HG02610 (cell line): ENCODE data around the gene ACMSD.
"Not testable (repeated sequence)": the region's sequence is repeated elsewhere in the genome, so short reads cannot be mapped to it uniquely, and the experiment has no call there.

Experiments used
- ATAC-seq: cut with Tn5 transposase; IDR thresholded peaks from one replicate; pipeline ENCODE4 v1.9.1; 2021; ENCODE audit warnings: mild to moderate bottlenecking, moderate library complexity; ENCODE audit not compliant: unreplicated experiment

The ACMSD gene

DNA sequence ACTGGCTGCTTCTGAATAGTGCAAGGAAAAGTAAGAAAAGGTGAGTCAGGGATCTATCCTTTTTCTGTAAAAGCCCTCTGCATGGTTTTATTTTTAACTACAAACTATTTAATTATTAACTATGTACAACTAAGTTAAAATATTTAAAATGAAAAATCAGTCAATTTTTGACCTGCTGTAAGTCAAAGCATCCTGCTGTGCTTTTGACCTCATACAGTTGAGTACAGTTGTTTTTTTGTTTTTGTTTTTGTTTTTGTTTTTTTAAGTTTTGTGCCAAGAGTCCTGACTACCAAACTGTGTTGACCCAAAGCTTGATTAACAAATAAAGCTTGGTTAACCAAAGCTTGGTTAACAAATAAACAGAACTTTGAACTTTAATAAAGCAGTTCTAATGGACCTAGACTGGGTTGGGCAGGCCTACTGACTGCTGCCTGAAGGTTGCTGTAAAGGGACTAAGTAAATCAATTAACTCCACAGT lies at the start of gene ACMSD:
TSS of gene ACMSD (plus strand) at position 474 of the 478 bp plus-strand sequence. CDS start 67 bp downstream, outside the sequence.
- no peak for ATAC-seq

DNA sequence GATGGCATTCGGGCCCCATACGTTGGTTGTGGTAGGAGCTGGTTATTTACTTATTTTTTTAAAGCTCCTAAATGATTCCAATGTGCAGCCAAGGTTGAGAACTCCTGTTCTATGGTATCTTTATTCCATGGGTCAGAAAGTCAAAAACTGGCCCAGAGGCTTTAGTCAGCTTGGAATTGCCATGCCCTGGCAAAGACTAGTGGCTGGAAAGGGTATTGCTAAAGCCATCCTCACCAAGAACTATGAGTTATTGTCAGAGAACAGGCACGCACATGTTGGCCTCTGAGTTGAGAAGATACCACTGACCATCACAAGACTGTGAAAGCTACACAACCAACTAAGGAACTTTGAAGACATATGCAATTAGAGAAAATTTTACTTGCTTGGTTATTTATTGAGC lies 47.9 kb upstream of the ACMSD start:
- no peak for ATAC-seq

DNA sequence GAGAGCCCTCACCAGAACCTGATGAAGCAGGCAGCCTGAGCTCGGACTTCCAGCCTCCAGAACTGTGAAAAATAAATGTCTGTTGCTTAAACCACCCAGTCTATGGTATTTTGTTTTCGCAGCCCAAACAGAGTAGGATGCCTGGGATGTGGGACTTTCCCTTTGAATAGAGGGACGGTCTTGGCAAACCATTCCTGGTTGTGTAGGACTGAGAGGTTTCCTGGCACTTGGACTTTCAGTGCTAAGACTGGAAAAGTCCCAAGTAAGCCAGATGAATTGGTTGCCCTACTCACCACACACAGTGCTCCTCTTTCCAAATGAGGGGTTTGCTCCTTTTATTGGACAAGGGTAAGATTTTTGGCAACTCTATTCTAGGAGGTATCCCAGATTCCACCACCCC lies 46.8 kb upstream of the ACMSD start:
- no peak for ATAC-seq

DNA sequence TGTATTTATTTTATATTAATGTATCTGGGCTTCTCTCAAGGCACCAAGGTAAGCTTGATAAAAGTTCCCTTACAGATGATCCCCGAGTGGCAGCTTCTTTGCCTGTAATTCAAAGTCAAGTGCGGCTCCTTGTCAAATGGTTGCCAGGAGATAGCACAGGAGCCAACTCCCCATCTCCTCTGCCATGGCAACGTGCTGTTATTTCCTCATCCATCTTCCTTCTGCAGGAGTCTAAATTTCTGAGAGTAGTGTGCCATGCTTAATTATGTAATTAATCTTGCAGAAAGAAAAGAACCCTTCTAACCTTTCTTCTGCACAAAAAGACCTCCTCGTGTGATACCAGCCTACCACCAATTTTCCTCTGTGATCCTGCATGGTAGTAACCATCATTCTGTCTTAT lies 46.2 kb upstream of the ACMSD start:
- no peak for ATAC-seq

DNA sequence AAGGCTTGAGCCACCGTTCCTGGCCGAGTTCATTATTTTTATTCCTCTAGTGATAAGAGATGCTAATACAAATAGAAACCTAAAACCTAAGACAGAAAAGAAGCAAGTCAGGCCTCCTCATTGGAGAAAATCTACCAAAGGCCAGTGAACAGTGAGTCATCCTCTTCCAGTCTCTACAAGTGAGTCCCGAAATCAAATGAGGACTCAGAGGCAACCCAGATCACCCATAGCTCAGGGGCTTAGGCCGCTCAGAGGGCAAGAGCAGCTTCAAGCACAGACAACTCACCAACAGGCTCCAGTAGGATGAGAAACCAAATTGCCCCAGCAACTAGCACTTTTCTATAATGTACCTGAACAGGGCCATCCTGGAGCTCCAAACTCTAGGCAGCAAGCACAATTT lies 42.7 kb upstream of the ACMSD start:
- ATAC-seq, result no peak

DNA sequence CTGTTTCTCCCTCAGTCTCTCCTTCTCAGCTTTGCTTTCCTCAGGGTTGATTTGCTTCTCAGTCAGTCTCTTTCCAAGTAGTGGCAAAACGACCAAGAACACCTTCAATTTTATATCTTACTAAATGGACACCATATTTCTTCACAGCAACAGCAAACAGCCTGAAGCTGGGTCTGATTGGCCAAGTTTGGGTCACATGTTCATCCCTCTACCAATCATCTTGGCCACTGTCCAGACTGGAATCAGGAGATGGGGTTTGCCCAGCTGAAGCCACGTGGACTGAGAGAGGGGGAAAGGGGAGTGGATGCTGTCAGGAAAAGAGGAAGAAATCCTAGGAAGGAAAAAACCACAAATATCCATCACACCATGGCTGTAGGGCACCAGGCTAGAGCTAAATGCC lies 42.0 kb upstream of the ACMSD start:
- ATAC-seq, result no peak

DNA sequence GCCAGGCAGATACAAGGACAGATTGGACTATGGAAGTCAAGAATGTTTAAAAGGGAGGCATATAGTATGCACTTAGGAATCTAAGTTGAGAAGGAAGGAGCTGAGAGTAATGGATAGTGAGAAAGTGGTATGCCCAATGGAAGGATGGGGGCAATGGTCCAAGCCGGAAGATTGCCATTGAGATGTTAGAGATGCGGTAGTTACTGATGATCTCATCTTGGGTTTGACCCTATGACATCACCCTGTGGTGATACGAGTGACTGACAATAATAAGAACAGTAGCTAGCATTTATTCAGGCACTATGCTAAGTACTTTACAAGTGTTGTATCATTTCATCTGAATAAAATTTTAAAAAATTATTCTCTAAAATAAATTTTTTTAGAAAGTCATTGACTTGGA lies 38.5 kb upstream of the ACMSD start:
- no peak for ATAC-seq

DNA sequence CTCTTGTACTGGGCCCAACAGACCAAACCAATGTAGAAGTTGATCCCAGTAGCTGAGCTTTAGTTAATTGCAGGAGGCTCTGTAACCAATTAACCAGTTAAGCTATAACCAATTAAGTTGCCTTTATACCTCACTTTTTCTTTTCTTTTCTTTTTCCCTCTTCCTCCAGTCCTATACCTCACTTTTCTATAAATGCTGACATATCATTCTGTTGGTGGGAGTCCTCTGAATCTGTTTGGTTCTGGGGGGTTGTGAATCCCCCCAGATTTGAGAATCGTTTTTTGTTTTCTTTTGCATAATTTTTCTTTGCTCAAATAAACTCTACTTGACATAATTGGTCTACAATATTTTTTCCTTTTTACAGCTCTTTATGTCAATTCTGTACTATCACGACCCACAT lies 38.1 kb upstream of the ACMSD start:
- no peak for ATAC-seq

DNA sequence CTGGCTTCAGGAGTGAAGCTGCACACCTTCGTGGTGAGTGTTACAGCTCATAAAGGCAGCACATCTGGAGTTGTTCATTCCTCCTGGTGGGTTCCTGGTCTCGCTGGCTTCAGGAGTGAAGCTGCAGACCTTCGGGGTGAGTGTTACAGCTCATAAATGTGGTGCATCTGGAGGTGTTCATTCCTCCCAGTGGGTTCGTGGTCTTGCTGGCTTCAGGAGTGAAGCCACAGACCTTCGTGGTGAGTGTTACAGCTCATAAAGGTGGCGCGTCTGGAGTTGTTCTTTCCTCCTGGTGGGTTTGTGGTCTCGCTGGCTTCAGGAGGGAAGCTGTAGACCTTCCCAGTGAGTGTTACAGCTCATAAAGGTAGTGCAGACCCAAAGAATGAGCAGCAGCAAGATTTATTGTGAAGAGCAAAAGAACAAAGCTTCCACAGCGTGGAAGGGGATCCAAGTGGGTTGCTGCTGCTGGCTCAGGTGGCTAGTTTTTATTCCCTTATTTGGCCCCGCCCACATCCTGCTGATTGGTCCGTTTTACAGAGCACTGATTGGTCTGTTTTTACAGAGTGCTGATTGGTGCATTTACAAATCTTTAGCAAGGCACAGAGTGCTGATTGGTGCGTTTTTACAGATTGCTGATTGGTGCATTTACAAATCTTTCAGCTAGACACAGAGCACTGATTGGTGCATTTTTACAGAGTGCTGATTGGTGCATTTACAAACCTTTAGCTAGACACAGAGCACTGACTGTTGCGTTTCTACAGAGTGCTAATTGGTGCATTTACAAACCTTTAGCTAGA lies 34.6 kb upstream of the ACMSD start:
- ATAC-seq, result not testable (repeated sequence)

DNA sequence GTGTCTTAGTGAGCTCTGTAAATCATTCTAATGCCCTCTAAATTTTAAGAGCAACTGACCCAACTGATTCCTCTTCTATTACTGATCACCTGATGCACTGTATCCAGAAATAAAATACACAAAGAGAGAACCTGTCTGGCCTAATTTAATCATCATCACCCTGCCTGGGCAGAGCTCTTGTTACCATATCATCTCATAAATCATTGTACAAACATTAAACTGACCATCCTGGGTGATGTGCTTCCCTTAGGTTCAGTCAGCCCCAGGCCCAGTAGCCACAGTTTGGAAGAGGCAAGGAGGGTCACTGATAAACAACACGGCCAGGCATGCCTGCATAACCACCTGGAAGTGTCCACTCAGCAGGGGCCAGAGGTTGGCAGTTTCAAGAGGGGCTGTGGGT lies 22.7 kb upstream of the ACMSD start:
- ATAC-seq, result no peak

DNA sequence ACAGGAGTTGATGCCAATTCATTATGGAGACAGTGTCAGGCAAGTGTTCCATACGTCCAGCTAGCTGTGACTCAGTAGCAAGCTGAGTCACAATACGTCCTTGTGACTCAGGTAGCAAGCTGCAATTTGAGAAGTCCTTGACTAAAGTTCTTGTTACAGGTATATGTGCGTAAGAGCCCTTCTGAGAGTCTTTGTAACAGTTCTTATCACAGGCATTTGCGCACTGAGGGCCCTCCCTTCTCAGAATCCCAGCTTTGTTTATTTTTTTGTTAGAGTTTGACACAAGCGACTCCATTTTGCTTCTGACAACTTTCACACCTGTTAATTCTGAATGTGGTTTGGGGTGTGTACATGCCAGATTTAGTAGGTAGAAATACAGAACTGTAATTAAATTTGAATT lies 20.1 kb upstream of the ACMSD start:
- no peak for ATAC-seq

DNA sequence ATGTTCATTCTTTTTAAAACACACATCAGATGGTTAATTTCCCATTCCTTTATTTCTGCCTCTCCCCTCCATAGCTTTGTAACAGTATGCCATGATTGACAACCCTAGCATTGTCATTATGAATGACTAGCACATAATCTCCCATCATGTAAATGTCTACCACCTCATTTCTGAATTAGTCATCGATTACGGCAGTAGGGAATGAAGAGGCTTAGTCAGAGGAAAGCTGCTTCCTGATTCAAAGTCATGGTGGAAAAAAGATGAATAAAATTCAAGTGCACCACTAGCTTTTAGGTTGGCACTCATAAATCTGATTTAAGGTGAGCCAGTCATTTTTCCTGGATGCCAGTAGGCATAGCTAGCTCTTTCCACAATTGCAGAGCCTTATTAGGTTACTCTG lies 19.1 kb upstream of the ACMSD start:
- ATAC-seq, result no peak

DNA sequence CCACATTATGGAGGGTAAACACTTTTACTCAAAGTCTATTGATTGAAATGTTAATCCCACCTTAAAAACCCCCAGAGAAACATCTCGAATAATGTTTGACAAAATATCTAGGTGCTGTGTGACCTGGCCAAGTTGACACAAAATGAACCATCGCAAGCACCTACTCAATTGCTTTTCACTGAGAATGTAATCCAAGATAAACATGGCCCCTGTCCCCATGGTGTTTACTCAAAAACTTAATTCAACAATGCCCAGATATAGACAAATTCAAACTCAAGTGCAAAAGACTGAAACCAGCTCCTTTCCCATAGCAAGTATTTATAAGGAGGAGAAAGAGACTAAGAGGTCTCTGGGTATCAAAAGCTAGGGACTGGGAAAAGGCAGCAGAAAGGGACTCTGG lies 15.0 kb upstream of the ACMSD start:
- no peak for ATAC-seq

DNA sequence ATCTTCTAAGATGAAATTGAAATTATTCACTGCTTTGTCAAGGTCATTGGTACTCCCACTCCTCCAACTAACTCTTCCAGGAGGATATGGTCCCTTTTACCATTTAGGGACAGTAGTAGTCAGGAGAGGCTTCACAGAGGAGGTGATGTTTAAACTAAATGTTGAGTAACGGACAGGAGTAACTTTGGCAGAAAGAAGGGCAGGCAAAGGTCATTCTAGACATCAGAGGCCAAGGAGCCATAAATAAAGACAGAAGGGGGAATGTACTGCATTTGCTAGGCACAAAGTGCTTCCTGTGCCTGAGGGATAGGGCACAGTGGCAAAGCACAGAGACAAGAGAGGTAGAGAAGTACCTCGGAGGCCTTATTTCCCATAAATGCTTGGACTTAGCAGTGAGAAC lies 14.6 kb upstream of the ACMSD start:
- no peak for ATAC-seq

DNA sequence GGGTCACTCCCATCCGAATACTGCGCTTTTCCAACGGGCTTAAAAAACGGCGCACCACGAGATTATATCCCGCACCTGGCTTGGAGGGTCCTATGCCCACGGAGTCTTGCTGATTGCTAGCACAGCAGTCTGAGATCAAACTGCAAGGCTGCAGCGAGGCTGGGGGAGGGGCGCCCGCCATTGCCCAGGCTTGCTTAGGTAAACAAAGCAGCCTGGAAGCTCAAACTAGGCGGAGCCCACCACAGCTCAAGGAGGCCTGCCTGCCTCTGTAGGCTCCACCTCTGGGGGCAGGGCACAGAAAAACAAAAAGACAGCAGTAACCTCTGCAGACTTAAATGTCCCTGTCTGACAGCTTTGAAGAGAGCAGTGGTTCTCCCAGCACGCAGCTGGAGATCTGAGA lies 12.7 kb upstream of the ACMSD start:
- ATAC-seq, result not testable (repeated sequence)

DNA sequence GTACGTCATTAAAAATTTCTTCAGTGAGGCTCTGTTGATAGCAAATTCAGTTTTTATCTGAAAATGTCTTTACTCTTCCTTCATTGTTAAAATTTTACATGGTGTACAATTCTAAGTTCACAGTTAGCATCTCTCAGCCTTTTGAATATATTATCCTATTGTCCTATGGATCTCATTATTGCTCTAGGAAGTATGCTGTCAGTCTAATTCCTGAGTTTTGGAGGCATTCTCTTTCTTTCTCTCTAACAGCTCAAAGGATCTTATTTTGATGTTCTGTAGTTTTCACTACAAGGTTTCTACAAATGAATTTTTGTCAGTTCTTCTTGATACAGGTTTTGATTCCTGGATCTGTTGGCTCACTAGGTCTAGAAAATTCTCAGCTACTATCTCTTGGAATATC lies 2.9 kb upstream of the ACMSD start:
- ATAC-seq, result no peak

DNA sequence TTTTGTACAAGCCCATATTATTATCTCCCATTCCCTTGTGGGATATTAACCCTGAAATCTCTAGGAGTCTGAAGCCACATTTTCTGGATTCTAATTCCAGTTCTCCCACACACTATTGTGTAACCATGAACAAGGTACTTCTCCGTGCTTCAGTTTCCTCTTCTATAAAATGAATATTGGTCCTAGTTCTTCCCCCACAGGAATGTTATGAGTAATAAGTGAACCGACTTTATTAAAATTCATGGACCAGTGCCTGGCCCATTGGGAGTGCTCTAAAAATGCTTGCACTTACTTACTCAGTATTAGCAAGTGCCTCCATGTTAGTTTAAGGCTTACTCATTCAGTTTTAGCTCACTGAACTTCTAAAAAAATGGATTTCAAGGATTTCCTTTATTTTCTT lies 1.4 kb upstream of the ACMSD start:
- ATAC-seq, result no peak

DNA sequence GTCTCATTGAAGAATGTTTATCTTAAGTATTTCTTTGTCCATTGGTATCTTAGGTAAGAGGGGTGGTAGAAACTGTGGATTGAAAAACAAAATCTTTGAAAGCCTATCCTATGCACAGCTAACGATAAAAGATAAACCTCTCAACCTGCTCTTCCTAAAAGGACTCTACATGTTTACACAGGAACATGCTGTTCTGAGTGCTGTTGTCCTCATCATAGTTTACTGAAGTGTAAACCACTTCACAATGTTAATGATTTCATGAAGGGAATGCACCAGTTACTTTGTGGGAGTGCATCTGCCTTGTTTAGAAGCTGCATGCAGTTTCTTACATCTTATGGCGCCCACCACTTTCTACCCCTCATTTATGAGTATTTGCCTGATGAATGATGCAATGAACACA lies 1.2 kb downstream of the ACMSD start:
- ATAC-seq, result no peak

DNA sequence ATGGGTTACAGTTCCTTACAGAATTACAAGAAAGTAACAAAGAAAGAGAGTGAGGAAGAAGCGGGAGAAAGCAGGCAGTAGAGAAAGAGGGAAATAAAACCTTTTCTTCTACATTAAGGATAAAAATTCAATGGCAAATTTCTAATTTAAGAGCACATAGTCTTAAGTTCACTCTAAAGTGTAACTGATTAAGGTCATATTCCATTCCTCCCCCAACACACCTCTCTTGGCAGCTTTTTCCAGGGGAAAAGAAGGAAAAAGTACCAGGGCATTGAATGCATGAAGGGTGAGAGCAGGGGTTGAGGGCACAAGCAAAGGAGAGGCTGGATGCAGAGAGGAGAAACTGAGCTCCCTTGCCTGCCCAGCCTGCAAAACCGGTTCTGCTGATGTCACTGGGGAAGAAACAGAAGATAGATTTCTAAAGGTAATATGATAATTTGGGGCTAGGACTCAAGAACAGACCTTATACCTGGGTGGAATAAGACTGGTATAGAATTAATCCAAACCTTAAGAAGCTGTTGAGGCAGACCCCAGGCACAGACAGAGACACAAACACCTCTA lies 4.6 kb downstream of the ACMSD start:
- ATAC-seq, result no peak

DNA sequence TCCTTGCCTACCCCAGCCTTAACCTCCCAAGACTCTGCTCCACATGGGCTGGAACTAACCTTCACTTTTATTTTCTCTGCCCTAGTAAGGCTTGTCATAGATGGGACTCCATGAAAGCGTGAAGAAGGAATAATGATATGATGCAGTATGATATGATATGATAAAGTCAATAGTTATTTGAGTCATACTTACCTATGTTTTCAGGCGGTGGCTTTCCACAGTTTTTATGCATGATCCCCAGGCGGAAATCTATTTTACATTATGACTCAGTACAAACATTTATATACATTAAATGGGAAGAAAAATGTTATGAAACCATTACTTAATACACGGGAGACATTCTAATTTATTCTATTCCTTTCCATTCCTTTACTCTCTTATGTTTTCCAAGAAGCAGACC lies 5.6 kb downstream of the ACMSD start:
- no peak for ATAC-seq

DNA sequence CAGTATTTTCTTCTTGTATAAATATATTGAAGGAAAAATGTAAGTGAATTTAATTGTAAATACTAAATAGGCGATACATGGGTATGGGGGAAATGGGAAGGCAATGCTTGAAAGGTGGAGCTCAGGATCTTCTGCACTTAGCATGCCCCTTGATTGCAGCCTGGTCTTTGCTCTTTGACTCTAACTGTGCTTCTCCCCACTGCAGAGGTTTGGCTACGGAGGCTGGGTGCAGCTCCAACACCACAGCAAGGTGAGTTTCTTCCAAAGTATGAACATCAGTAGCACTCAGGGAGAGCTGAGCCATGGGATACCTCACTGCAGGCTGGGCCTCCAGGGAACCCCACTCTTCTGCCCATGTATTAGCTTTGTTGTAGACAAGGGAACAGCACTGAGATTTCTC lies 6.6 kb downstream of the ACMSD start:
- no peak for ATAC-seq

DNA sequence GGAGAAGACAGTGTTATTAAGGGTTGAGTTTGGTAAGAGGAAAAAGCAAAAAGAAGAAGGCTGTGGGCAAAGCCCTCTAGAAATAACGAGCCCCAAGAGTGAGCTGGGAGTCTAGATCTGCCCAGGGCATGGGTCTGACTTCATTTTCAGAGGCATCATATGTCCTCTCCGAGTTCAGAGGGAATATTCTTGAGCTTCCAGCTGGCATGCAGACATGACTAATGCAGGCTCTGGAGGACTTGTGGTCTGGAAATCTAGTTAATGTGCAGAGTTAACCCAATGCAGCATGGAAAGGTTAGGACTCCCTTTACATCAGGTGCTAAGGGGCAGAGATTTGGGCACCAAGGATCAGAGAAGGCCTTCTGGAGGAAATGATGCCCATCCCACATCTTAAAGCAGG lies 7.3 kb downstream of the ACMSD start:
- ATAC-seq, result no peak

DNA sequence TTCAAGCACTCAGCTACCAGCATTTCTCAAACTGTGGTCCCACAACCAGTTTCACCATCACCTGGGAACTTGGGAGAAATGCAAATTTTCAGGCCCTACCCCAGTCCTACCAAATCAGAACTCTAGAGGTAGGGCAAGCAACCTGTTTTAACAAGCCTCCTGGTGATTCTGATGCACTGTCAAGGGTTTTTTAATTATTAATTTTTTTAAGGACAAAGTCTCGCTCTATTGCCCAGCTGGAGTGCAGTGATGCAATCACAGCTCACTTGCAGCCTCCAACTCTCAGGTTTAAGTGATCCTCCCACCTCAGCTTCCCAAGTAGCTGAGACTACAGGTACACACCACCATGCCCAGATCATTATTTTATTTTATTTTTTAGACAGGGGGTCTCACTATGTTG lies 7.8 kb downstream of the ACMSD start:
- no peak for ATAC-seq
